Lower leg skin (tissue), 3 donors: ENCODE data around the gene MICU1.

Experiments
- CTCF ChIP-seq, 3 donors: fragments of 450-650 bp; IDR thresholded peaks; one replicate each; pipeline ENCODE4 v1.5.1; 2016; ENCODE audit warnings: antibody characterized with exemption in 3 of 3, mild to moderate bottlenecking in 3 of 3, moderate library complexity in 2 of 3
- POLR2A ChIP-seq, 2 donors: fragments of 450-650 bp; IDR thresholded peaks; one replicate each; pipeline ENCODE4 v1.6.1; 2016 to 2017; ENCODE audit warnings: antibody characterized with exemption in 2 of 2, mild to moderate bottlenecking in 1 of 2, moderate library complexity in 1 of 2

DNA sequence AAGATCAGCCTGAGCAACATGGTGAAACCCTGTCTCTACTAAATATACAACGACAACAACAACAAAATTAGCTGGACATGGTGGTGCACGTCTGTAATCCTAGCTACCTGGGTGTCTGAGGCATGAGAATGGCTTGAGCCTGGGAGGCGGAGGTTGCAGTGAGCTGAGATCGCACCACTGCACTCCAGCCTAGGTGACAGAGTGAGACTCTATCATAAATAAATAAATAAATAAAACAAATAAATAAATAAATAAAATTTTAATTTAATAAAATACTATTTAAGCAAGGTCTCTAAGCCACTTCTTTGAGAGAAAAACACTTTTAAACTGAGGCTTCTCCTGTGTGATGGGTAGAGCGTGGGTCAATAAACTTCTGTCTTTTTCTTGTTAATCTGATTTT lies 38.3 kb downstream of the MICU1 start:
- TF ChIP-seq CTCF (IDR thresholded peaks at IDR 0.05): no peak
- no peak for TF ChIP-seq POLR2A (IDR thresholded peaks at IDR 0.05)
